HG02759 (cell line): ENCODE data around the gene MICU2.
"Not testable (repeated sequence)": the region's sequence is repeated elsewhere in the genome, so short reads cannot be mapped to it uniquely, and the experiment has no call there.

Experiments
- ATAC-seq: cut with Tn5 transposase; IDR thresholded peaks from one replicate; pipeline ENCODE4 v1.9.1; 2021; ENCODE audit warnings: mild to moderate bottlenecking, moderate library complexity; ENCODE audit not compliant: unreplicated experiment

Gene MICU2

DNA sequence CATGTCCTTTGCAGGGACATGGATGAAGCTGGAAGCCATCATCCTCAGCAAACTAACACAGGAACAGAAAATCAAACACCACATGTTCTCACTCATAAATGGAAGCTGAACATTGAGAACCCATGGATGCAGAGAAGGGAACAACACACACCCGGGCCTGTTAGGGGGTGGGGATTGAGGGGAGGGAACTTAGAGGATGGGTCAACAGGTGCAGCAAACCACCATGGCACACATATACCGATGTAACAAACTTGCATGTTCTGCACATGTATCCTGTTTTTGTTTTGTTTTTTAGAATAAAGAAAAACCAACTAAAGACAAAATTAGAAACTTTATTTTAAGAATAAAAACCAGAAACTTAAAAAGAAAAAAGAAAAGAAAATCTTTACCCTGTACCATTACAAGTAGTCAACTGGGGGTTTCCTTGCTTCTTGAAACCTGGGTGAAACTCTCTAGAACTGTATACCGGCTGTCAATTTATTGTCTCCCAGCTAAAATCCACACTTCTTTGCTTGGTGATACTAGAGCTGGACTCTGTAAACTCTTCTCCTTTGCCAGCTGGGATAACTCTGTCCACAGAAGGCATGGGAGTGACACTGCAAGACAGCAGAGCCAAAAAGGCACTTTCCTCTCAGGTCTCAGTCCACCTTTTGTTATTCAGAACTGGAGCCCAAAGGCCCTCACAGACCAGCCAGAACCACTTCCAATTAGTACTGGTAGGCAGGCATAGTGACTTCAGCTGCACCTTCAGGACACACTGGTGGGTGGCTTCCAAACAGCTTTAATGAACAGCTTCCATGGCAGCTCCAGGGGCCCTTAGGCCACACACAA is 9.0 kb downstream of the MICU2 start:
- peak; percentile 55 for ATAC-seq

DNA sequence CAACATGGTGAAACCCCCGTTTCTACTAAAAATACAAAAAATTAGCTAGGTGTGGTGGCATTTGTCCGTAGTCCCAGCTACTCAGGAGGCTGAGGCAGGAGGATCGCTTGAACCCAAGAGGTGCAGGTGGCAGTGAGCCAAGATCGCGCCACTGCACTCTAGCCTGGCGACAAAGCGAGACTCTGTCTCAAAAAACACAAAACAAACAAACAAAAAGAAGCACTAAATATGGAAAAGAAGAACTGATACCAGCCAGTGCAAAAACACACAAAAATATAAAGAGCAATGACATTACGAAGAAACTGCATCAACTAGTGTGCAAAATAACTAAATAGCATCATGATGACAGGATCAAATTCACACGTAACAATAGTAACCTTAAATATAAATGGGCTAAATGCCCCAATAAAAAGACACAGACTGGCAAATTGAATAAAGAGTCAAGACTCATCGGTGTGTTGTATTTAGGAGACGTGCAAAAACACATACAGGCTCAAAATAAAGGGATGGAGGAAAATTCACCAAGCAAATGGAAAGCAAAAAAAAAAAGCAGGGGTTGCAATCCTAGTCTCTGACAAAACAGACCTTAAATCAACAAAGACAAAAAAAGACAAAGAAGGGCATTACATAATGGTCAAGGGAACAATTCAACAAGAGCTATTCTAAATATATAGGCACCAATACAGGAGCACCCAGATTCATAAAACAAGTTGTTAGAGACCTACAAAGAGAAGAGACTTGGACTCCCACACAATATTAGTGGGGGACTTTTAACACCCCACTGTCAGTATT is 13.1 kb downstream of the MICU2 start:
- ATAC-seq, result not testable (repeated sequence)

DNA sequence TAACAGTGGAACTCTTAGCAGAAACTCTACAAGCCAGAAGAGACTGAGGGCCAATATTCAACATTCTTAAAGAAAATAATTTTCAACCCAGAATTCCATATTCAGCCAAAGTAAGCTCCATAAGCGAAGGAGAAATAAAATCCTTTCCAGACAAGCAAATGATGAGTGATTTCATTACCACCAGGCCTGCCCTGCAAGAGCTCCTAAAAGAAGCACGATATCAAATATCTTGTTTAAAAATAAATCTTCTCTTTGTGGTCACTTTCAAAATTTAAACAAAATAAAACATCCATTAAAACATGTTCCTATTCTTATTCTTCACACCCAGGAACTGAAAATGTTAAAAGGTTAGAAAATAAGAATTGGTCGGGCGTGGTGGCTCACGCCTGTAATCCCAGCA is 13.7 kb downstream of the MICU2 start:
- no peak for ATAC-seq

DNA sequence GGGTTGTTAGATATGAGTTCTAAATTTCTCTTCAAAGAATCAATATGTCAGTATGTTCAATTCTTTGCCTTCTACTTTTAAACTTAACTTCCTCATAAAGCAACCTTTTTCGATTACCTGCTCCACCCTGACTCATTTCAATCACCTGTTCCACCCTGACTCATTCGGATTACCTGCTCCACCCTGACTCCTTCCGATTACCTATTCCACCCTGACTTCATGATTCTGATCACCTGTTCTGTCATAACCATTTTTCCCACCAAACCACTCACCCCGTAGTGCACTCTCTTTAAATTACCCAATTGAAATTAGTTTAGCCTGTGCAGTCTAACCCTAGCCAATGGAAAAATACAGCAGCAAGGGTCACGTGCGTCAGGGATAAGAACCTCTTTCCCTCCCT is 14.5 kb downstream of the MICU2 start:
- not testable (repeated sequence) for ATAC-seq

DNA sequence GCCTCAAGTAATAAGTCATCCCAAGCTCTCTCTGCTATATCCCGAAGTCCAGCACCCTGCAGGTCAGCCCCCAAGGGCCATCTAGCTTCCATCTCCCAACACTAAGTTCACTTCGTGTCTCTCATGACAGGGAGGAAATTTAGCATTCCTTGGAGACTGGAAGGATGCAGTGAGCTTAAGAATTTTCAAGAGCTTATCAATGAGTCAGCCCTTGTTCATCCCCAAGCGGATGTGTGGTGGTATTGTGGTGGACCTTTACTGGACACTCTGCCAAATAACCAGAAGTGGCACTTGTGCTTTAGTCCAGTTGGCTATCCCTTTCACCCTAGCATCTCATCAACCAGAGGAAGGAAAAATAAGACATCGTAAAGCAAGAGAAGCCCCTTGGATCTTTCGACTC is 15.6 kb downstream of the MICU2 start:
- ATAC-seq, result not testable (repeated sequence)

DNA sequence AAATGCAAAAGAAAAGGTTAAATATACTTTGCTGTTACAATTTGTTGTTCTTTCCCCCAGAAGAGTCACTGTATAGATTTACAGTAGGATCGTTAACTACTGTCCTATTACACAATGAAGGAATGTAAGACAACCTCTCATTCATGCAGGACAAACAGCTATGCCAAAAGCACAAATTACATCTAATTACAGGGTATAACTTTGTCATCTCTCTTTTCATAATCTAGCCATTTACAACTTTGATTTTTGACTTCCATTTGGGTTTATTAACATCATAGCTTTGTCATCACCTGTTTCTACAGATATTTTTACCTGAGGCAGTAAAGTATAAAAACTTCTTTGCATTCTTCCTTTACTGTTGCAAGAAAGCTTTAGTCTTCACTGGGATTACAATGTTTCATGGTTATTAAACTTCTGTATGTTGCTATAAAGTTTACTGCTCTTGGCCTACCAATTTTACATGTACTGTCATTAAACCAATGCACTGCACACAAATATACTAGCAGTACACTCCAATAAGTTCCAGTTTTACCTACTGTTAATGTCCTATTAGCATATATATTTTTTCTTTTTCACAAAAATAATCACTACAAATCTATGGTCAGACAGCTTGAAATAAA is 18.9 kb downstream of the MICU2 start:
- ATAC-seq, result no peak

DNA sequence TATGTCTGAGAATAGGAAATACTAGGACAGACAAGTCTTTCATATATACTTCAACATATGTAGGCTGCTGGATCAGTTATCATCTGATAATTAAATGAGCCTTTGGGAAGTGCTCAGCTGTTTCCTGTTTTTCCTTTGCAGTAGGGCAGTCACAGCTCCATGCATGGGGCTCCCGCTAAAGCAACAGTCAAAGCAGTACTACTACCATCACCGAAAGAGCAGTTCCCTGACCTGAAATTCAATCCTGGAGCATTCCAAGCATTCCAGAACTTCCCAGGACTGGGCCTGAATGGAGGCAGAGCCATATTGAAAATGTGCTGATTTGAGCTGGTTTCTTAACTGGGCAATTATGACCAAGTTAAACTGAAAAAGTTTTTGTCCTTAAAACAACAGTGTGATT is 20.5 kb downstream of the MICU2 start:
- no peak for ATAC-seq

DNA sequence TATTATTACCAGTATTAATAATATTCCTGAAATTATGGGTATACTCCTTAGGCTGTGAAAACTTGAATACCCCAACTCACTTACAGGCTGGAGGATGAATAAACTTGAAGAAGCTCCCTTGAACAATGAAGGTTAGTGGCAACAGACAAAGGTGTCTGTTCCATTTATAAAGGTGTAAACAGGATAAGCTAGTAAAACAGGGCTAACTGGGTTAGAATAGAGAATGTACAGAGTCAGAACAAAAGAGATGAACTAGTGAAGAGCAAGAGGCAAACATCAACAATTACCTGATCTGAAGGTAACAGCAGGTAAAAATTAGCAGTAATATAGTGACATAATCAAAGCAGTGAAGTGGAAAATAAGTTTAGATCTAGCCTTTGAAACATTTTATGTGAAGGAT is 23.2 kb downstream of the MICU2 start:
- ATAC-seq, result no peak

DNA sequence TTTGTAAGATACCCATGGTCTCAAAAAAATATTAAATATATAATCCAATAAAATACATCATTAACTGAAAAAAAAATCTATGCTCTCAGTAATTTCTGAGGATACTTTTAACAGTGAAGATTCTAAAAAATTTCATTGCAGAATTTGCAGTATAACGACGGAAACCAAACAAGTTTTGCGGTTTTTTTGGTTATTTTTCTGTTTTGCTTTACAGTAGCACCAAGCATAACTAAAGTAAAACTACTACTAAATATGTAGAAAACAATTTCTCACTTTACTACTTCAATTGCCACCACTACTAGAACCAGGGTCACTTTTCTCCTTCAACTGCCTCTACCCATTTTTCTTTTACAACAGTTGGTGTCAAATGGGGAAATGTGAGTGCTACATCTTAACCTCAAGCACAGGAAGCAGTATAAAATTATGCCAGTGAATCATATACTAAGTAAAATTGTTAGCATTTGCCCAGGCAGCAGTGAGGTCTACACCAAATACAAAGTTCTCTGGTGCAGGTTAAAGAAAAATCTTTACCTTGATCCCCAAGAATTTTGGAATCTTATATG is 24.1 kb downstream of the MICU2 start:
- peak; percentile 82 for ATAC-seq

DNA sequence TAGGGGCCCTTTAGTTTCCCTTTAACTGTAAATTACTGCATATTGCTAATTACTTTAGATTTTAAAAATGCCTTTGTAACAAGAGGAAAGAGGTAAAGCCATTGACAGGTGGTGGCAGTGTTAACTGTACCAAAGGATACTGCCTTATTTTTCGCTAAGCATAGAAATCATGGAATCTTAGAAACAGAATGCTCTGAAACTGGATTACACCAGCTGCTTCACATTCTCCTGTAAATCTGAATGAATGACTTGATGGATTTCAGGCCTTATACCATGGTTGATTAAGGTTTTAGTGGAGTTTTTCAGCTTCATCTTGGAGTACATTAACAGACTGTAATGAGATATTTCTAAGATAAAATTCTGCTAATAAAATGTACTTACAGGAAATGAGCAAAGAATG is 25.2 kb downstream of the MICU2 start:
- no peak for ATAC-seq

DNA sequence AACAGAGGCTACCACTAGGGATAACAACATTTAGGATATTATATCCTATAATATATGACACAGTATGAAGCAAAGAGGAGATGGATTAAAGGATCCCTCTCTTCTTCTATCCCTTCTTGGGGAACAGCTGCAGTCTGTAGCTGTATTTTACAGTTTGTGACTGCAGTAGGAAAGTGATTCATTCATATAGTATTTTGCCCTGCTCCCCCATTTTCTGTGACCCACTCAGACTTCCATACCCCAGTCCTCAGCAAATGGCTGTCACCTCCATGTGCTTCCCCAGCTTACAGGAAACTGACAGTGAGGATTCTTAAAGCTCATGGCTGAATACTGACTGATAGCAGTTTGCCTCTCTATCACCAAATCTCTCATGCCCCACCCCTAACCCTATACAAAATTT is 27.5 kb downstream of the MICU2 start:
- no peak for ATAC-seq

DNA sequence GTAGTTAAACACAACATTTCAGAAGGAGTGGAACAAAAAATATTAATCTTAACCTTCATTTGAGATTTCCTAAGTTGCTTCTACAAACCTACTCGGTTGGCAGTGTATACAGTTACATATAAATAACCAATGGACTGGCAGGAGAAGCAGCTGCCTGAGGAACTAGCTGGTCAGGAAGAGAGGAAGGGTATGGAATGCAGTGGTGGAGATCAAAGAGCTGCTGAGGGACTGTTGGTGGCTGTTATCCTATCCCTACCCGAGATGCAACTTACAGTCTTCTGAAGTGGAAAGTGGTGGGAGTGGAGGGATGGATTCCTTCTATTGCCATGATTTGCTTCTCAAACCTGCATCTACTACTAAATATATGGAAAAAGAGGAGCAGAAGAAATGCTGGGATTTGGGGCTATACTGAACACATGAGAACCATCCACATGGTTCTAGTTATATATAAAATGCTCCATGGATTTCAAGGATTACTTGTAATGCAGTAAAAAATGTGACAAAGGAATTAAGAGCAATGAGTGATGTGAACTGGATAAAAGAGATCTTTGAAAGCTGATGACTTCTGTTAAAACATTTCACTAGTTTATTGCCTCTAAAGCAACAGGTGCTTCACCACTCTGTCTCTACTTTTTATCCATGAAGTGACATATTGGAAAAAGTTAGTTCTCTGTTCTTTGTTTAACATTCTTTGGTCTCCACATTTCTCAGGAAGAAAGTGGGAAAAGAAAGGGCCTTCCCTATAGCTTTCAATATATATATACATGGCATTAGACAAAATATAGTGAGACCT is 29.9 kb downstream of the MICU2 start:
- no peak for ATAC-seq

DNA sequence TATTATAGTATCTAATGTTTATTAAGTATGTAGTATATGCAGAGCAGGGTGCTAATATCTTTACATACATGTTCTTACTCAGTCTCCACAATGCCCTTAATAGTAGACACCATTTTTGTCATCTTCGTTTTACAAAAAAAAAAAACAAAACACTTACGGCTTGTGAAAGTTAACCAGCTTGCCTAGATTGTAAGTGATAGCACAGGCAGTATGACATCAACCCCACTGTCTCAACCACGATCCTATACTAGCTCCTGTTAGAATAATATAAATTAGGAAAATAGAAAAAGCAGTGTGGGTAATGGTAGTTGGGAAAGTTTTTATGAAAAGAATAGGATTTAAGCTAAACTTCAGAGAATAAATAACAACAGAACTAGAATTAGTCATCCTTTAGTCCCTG is 34.3 kb downstream of the MICU2 start:
- no peak for ATAC-seq

DNA sequence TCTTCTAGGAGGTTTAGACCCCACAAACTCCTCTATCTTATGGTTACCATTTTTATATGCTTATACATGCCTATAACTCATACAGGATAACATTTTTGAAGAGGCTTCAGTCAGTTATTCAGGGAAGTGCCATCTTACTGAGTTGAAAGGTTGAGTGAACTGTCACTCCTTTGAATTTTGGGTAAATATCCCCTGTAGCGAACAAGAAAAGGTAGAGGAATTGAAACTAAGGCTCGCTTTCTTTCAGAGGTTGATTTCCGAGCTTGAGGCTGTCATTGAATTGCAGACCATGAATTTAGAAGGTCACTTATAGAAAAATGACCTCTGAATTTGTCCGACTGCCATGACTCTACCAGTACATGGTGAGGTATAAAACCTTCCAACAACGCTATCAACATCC is 35.1 kb downstream of the MICU2 start:
- ATAC-seq, result no peak

DNA sequence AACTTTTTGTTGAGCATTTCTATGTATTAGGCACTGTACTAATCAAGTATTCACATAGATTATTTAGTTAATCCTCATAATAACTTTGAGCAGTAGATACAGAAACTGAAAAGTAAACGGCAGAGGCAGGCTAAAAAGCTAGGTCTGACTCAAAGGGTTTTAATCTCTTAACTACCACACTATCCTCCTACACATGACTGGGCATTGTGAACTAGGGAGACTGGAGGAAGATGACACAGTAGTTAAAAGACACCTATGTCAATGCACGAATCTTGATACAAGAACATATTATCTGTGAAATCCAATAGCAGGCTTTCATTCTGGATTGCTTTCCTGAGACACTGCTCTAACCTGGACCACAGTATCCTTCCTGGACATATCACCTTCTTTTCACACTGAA is 36.3 kb downstream of the MICU2 start:
- ATAC-seq, result peak; percentile 75

DNA sequence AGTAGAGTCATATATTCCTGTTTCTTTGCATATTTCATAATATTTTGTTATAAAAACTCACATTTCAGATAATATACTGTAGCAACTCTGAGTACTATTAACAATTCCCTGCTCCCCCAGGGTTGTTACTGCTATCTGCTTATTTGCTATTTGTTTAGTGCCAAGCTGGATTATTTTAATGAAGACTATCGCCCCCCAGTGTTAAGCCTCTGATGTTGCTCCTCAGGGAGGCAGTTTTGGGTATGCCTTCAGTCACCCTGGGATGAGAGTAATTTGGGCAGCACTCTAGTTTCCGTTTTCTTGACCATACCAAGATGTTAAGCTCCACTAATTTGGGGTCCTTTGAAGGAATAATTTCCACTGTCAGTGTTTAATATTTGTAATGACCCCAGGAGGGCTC is 46.0 kb downstream of the MICU2 start:
- ATAC-seq, result no peak

DNA sequence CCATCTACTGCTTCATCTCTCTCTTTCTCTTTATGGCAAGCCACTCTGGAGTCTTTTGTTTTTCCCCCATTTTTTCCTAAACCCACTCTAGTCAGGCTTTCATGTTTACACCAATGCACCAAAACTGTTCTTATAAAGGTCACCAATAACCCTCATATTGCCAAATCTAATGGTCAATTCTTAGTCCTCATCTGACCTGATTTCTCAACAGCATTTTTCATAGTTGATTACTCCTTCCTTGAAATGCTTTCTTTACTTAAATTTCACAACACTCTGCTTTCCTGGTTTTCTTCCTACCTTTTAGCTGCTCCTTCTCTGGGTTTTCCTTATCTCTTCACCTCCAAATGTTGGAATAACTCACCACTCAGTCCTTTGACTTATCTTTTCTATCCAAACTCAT is 47.9 kb downstream of the MICU2 start:
- ATAC-seq, result no peak

DNA sequence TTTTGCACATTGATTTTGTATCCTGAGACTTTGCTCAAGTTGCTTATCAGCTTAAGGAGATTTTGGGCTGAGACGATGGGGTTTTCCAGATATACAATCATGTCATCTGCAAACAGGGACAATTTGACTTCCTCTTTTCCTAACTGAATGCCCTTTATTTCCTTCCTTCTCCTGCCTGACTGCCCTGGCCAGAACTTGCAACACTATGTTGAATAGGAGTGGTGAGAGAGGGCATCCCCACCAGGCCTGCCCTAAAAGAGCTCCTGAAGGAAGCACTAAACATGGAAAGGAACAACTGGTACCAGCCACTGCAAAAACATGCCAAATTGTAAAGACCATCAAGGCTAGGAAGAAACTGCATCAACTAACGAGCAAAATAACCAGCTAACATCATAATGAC is 50.7 kb downstream of the MICU2 start:
- not testable (repeated sequence) for ATAC-seq

DNA sequence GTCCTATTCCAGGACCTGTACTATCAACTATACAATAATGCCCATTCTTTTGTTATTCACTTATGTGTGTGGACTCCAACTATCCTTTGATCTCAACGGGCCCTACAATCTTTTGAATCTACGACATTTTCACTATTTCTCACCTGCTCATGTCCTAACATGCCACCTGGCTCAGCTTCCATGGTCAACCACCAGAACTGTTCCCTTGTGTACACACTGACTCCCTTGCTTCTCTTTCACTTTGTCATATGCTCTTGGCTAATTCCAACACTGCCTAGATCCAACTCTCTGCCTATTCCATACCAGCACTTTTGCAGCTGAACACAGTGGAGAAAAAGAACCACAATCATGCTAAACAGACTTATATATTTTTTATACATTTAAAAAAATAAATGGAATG is 53.1 kb downstream of the MICU2 start:
- no peak for ATAC-seq

DNA sequence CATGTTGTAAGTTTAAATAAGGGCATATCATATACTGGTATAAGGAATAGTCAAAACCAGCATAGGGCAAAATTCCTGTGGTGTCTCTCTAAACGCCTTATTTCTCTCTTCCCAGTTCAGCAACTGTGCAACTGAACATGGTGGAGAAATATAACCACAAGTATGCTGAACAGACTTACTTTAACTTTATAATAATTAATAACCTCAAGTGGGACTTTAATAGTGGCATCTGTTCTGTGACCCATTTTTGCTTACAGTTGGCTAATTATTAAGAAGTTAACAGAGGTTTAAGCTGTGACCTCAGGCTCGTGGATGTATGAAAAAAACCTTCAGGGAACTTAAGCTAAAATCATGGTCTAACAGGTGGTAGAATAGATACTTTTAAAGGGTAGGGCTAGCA is 54.3 kb downstream of the MICU2 start:
- peak; percentile 44 for ATAC-seq

DNA sequence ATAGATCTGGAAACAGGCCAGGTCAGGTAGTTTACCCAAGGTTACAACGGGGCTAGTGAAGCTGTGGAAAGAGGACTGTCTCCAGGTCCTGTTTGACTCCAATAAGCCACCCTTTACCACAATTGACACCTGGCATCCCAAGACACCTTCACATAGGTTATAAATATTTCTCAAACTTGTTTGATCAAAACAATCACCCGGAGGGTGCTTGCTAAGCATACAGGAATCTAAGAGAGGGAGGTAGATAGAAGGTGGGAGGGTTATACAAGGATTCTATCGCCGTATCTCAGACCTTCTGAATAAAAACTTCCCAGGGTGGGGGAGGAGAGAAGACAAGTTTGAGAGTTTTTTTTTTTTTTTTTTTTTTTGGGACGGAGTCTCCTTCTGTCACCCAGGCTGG is 55.4 kb downstream of the MICU2 start:
- ATAC-seq, result no peak
